HT1080 (cell line): Measurements from ENCODE around the gene NOTUM. TPM values are rescaled to one million over a fixed set of nuclear protein-coding genes. Genes with fewer than 3 reads are reported as not detected.

ENCODE experiments used
- DNase-seq: peaks from one replicate; pipeline ENCODE4 v3.0.0-alpha.2; 2015; ENCODE audit warnings: low read depth
- total RNA-seq: library from RNA; depleted of rRNA; stranded (reverse); fragments of >200 nt; shearing (Covaris generic); gene quantifications from 2 replicates; pipeline ENCODE4 v1.2.3, GENCODE V29; 2014; rRNA removed

Gene NOTUM
- total RNA-seq, 1 experiment from 2014 or later = not detected

DNA sequence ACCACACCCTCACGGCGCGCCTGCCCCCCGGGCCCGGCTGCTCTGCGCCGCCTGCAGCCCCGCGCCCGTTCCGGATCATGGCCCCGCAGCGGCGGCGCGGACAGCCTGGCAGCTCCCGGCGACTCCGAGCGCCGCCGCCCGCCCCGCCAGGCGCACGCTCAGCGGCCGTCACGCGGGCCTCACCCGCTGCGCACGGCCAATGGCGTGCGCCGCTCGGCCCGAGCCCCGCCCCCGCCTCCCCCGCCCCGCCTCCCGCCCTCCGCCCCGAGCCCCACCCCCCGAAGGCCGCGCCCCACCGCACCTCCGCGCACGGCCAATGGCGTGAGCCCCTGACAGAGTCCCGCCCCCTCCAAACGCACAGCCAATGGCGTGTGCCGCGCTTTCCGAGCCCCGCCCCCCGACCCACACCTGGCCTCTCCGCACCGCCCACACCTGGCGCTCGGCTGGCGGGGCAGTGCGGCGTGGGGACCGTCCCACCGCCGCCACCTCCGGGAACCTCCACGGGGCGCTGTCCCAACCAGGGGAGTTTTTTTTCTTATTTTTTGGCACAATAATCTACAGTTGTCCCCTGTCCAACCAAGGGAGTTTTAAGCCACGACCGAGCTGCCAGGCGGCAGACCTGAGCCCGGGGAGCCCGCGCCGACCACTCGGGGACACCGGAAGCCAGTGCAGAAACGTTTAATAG is 49.6 kb downstream of the NOTUM start, which contains the start of gene PCYT2:
Gene PCYT2, minus strand, starts transcription at position 123 of the 685 bp plus-strand sequence. Its CDS starts 44 bp downstream, at position 79.
- peak; percentile 26 for DNase-seq

DNA sequence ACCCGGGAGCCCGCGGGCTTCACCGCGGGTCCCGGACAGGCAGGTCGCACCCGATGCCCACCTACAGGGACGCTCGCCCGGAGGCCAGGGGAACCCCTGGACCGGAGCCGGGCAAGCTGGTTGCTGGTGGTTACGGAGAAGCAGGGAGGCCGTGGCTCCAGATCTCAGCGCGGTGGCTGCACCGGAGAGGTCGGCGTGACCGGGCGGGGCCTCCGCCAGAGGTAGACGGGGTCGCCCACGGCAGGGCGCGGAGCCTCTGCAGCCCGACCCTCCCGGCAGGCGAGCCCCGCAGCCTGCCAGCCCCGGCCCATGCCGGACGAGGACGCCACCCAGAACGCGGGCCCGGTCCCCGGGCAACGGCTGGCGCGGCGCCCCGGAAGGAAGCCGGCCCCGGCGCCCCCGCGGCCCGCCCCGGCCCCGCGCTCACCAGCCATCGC is 50.1 kb downstream of the NOTUM start:
- no peak for DNase-seq

DNA sequence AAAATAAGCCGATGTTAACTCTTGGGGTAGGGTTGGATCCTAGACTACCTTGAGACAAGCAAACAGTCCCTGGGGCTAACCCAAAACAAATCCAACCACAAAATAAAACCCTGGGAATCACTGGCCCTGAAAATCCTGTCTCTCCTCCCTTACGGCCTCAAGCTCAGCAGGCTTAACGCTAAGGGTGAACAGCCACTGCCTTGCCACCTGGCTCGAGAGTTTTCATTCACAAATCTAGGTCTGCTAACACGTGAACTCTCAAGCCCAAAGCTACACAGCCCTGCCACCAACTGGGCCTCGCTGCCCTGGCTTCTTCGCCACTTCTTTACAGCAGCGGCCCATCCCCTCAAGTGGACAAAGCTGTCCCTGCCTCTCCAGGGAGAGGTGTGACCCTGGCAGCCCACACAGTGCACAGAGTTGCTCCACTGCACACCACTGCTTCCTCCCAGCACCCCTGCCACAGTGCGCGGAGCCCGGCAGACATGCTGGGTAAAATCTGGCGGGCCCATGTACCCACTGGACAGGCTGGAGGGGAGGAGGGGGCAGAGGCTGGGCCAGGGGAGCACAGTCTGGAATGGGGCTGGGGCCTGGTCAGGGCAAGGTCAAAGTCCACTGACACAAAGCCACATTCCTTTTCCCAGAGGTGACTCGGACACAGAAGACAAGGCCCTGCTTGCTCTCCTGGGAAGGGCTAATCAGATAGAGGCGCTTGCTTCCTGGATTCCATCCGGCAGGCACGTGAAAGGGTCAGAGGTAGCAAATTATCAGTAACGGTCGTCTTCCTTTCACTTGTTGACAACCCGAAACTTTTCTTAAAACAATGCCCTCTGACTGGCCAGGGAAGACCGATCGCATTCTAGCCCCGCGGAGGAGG is 50.8 kb downstream of the NOTUM start:
- no peak for DNase-seq

DNA sequence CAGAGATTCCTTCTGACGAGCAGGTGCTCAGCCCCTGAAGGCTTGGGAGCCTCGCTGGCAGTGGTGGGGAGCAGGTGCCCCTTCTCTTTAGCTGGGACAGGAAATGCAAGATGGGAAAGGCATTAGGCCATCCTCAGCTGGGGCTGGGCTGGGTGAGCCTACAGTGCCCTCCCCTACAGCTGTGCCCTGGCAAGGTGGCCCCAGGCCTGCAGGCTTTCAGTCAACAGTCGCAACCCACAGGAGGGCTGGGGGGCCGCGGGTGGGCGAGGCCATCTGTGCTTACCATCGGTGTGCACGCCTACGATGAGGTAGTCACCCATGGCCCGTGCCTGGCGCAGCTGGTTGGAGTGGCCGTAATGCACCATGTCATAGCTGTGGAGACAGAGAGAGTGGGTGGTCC is 51.8 kb downstream of the NOTUM start:
- DNase-seq = no peak

DNA sequence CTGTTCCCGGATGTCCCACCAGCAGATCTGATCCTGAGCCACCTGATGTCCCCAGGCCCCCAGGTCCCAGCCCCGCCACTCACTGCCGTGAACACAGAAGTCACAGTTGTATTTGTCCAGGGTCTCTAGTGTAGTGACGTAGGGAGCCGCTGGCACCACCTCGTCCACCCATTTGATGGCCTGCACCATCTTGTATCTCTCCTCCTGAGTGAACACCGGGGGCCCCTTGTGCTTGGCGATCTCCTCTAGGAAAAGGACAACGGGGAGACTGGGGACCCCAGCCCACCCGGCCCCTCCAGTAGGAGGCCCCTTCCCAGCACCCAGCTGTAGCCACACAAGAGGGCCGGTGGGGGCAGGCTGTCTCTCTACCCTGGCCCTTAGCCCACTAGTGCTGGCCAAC is 52.2 kb downstream of the NOTUM start:
- DNase-seq = no peak

GRCh38 chr17:81907219-81908145 is 53.5 kb downstream of the NOTUM start:
- DNase-seq = no peak

DNA sequence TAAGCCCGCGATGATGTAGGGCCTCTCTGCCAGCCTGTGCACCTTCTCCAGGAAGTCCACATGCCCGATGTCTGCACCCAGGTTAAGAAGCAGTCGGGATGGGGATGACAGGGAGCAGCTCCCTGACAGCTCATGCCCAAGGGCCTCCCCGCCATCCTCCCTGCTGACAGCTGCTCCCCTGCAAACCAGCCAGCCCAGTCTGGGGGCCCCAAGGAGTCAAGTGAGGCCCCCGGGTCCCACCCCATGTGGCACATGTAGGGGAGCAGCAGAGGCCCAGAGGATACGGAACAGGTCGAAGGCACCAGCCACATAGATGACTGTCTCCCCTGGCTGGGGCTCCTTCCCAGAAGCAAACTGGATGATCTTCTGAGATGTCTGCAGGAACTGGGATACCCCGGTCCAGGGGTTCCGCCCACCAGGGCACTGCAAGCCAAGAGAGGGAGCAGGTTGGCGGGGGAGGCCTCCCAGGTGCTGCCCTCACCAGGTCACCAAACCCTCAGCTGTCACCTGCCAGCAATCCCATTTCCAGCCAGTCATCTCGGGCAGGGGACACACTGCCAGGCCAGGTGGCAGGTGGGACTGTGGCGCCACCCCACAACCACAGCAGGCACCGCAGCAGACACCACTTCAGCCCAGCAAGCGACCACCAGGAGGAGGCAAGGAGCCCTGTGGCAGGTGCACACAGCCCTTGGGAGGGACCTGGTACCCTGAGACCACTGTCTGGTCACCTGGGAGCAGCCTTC is 54.3 kb downstream of the NOTUM start:
- DNase-seq = no peak

GRCh38 chr17:81905993-81906392 is 55.0 kb downstream of the NOTUM start:
- DNase-seq = no peak

GRCh38 chr17:81905424-81905875 is 55.5 kb downstream of the NOTUM start:
- no peak for DNase-seq

- no peak for DNase-seq
These were observed 56.2 kb downstream of the NOTUM start for GRCh38 chr17:81904600-81905423.

DNA sequence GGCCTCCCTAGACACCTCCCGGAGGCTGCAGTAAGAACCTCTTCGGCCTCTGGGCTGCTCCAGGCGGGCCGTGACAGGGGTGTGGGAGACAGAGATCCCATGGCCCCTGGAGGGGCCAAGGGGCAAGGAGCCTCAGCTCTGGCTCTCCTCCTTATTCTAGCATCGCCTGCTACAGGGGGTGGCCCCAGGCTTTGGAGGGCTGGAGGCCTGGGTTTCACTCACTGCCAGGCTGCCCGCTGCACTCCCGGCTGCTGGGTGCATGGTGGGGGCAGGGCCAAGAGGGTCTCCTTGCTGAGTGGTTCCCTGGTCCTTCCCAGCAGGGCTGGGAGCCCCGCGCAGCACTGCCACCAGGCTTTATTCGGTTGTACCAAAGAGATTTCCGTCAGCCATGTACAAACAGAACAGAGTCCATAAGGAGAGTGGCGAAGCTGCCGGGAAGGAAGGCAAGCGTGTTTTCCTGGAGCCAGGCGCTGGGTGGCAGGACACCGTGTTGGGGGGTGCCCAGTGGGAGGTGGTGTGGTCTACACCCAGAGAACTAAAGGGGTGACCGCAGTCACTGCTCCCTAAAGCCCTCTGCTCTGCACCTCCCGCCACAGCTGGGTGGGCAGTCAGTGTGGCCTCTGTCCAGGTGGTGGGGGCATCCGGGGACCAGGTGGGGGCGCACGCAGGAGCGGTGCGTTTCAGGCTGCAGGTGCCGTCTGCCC is 56.9 kb downstream of the NOTUM start:
- DNase-seq = no peak

GRCh38 chr17:81903415-81903831 is 57.6 kb downstream of the NOTUM start:
- no peak for DNase-seq

DNA sequence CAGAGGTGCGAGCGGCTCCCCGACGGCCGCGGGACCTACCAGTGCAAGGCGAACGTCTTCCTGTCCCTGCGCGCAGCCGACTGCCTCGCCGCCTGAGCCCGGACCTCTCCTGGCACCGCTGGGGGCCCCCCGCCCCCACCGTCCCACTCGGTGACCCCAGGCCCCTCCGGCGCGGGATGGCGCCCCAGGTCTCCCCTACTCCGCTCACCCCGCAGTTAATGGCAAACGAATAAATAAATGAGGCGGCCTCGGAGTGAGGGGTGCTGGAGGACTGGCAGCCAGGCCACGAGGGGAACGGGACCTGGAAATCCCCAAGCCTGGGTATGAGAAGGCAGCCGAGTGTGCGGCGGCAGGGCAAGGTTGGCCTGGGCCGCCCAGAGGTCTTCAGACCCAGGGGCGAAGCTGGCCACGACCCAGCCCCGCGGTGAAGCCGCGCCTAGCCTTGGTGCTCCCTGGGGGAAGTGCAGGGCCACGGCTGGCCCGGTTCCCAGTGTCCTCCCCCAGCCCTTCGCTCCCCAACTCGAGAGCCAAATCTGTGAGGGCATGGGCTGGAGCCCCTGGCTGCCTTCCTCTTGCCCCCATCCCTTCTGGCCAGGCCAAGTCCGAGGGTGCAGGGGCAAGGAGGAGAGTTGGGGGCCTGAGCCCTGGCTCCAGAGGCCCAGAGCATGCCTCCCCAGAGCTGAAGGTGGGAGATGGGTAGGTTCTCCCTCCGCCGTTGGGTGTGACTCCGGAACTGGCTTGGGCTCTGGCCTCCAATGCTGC is 58.2 kb downstream of the NOTUM start:
- DNase-seq = no peak

Other genes starting within 250 kb of the NOTUM start
- 96.9 and 106 TPM in 2 replicates for gene SLC25A10, start 248.9 kb downstream of the NOTUM start, total RNA-seq
- not detected in 2 replicates for gene GCGR, start 157.0 kb downstream of the NOTUM start, total RNA-seq
- gene MCRIP1, start 127.9 kb downstream of the NOTUM start, total RNA-seq = 81.9 and 87.0 TPM in 2 replicates
- gene PPP1R27, start 126.1 kb downstream of the NOTUM start, total RNA-seq = 0.47 TPM in 1 of 2 replicates, not detected in the other
- gene P4HB, start 100.7 kb downstream of the NOTUM start, total RNA-seq = 784 and 825 TPM in 2 replicates
- gene ARHGDIA, start 89.8 kb downstream of the NOTUM start, total RNA-seq = 206 and 315 TPM in 2 replicates
- gene ALYREF, start 69.6 kb downstream of the NOTUM start, total RNA-seq = 311 and 338 TPM in 2 replicates
- 100 and 133 TPM in 2 replicates for gene ANAPC11, start 69.5 kb downstream of the NOTUM start, total RNA-seq
- 0.13 and 0.34 TPM in 2 replicates for gene NPB, start 58.9 kb downstream of the NOTUM start, total RNA-seq
- gene PCYT2, start 49.8 kb downstream of the NOTUM start, total RNA-seq = 27.6 and 34.8 TPM in 2 replicates
- 19.4 and 20.2 TPM in 2 replicates for gene SIRT7, start 43.0 kb downstream of the NOTUM start, total RNA-seq
- 19.2 and 21.1 TPM in 2 replicates for gene MAFG, start 33.5 kb downstream of the NOTUM start, total RNA-seq
- gene PYCR1, start 23.9 kb downstream of the NOTUM start, total RNA-seq = 58.8 and 67.1 TPM in 2 replicates
- not detected in 2 replicates for gene MYADML2, start 14.0 kb downstream of the NOTUM start, total RNA-seq
- gene ASPSCR1, start 16.4 kb upstream of the NOTUM start, total RNA-seq = 41.2 and 49.3 TPM in 2 replicates
- 97.0 and 172 TPM in 2 replicates for gene CENPX, start 61.7 kb upstream of the NOTUM start, total RNA-seq
- 16.1 and 17.2 TPM in 2 replicates for gene LRRC45, start 62.1 kb upstream of the NOTUM start, total RNA-seq
- 41.7 and 46.9 TPM in 2 replicates for gene RAC3, start 70.5 kb upstream of the NOTUM start, total RNA-seq
- 75.1 and 83.5 TPM in 2 replicates for gene DCXR, start 76.5 kb upstream of the NOTUM start, total RNA-seq
- 21.9 and 31.5 TPM in 2 replicates for gene RFNG, start 90.6 kb upstream of the NOTUM start, total RNA-seq
- 240 and 272 TPM in 2 replicates for gene GPS1, start 90.7 kb upstream of the NOTUM start, total RNA-seq
- gene DUS1L, start 104.6 kb upstream of the NOTUM start, total RNA-seq = 114 and 122 TPM in 2 replicates
- 140 and 151 TPM in 2 replicates for gene FASN, start 137.0 kb upstream of the NOTUM start, total RNA-seq